ENCODE data around the gene MAP2K5.

The MAP2K5 gene

GRCh38 chr15:67678993-67679392 is 136.5 kb downstream of the MAP2K5 start:
- no peak overlapping the region for H3K27ac ChIP-seq
- CTCF ChIA-PET = interaction anchor here (0.6 kb wide), 1 partner anchor 145 kb away, joined by 3 read pairs; no protein-coding TSS in a partner anchor
- DNase-seq (ENCODE audit: low spot score) = no peak
- no peak for TF ChIP-seq CTCF (conservative IDR thresholded peaks at IDR 0.05; ENCODE audit: low read depth)
- POLR2A ChIA-PET (ENCODE audit: low non-redundant PET) = interaction anchor here (0.7 kb wide), 1 partner anchor 1662 kb away, joined by 8 read pairs; no protein-coding TSS in a partner anchor

GRCh38 chr15:67680641-67681040 is 138.1 kb downstream of the MAP2K5 start:
- ChIA-PET CTCF (interaction anchor here (0.6 to 0.8 kb wide), 3 partner anchors 55 to 404 kb away, joined by 3 to 6 read pairs (median 3); no protein-coding TSS in a partner anchor), POLR2A (ENCODE audit: low non-redundant PET) (no interaction called here)
- DNase-seq (ENCODE audit: low spot score) = no peak
- H3K27ac ChIP-seq = no peak overlapping the region
- TF ChIP-seq CTCF (conservative IDR thresholded peaks at IDR 0.05; ENCODE audit: low read depth) = no peak

- TF ChIP-seq CTCF (conservative IDR thresholded peaks at IDR 0.05; ENCODE audit: low read depth) = no peak
- ChIA-PET CTCF (interaction anchor here (0.6 kb wide), 1 partner anchor 61 kb away, joined by 3 read pairs; no protein-coding TSS in a partner anchor), POLR2A (ENCODE audit: low non-redundant PET) (no interaction called here)
- no peak overlapping the region for H3K27ac ChIP-seq
- no peak for DNase-seq (ENCODE audit: low spot score)
These were observed 142.6 kb downstream of the MAP2K5 start for GRCh38 chr15:67685008-67685599.

DNA sequence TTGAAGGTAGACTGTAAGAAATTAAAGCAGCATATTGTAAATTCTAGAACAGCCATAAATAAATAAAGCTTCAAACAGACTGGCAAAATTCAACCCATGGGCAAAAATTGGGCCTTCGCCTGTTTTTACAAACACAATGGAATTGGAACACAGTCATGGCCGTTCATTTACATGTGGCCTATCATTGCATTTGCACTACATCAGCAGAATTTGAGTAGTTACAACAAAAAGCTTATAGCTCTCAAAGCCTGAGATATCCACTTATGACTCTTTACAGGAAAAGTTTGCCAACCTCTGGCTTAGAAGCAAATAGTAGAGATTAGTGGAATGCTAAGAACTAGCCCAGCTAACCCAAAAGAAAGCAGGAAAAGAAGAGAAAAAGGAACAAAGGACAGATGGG is 143.2 kb downstream of the MAP2K5 start:
- DNase-seq (ENCODE audit: low spot score) = no peak
- H3K27ac ChIP-seq = no peak overlapping the region
- TF ChIP-seq CTCF (conservative IDR thresholded peaks at IDR 0.05; ENCODE audit: low read depth) = no peak
- ChIA-PET POLR2A (ENCODE audit: low non-redundant PET) (no interaction called here), CTCF (no interaction called here)

- DNase-seq (ENCODE audit: low spot score) = no peak
- POLR2A ChIA-PET (ENCODE audit: low non-redundant PET) = no interaction called here
- no peak overlapping the region for H3K27ac ChIP-seq
- CTCF ChIA-PET = no interaction called here
- no peak for TF ChIP-seq CTCF (conservative IDR thresholded peaks at IDR 0.05; ENCODE audit: low read depth)
These were observed 148.4 kb downstream of the MAP2K5 start for GRCh38 chr15:67690936-67691335.

- DNase-seq (ENCODE audit: low spot score) = no peak
- TF ChIP-seq CTCF (conservative IDR thresholded peaks at IDR 0.05; ENCODE audit: low read depth) = no peak
- no peak overlapping the region for H3K27ac ChIP-seq
- ChIA-PET CTCF (no interaction called here), POLR2A (ENCODE audit: low non-redundant PET) (no interaction called here)
These were observed 148.9 kb downstream of the MAP2K5 start for GRCh38 chr15:67691450-67691849.

Measured in RWPE1 (cell line).